RWPE1 (cell line): ENCODE data around the gene WTAP.

ENCODE experiments used
- CTCF ChIA-PET: fragments of 350-600 bp; sonication (Branson Sonifier 250); formaldehyde crosslinking; extraction: SDS; loops from one replicate; lab custom pipeline; 2021; lab: Yijun Ruan, JAX
- POLR2A ChIA-PET: fragments of 400-600 bp; formaldehyde crosslinking; extraction: SDS; loops from one replicate; lab custom pipeline; 2020; ENCODE audit warnings: antibody characterized with exemption; ENCODE audit not compliant: low non-redundant PET; lab: Yijun Ruan, JAX
- DNase-seq: peaks from one replicate; pipeline ENCODE4 v3.0.0; 2012; ENCODE audit warnings: low spot score
- H3K27ac ChIP-seq: fragments of 450-650 bp; 2 replicates; pipeline ENCODE4 v1.5.1; 2017
- CTCF ChIP-seq: fragments of 450-650 bp; conservative IDR thresholded peaks from 2 replicates; pipeline ENCODE4 v1.5.1; 2017; ENCODE audit warnings: low read depth, mild to moderate bottlenecking

The WTAP gene

GRCh38 chr6:159681191-159681880 lies 46.0 kb upstream of the WTAP start:
- CTCF ChIA-PET = interaction anchor here (0.6 to 1.4 kb wide), 2 partner anchors 9 to 409 kb away, joined by 3 read pairs; no protein-coding TSS in a partner anchor
- no peak for DNase-seq
- no peak for TF ChIP-seq CTCF
- POLR2A ChIA-PET = interaction anchor here (0.5 kb wide), 1 partner anchor 62 kb away, joined by 4 read pairs; no protein-coding TSS in a partner anchor
- no peak overlapping the region for H3K27ac ChIP-seq

GRCh38 chr6:159682295-159682694 lies 45.0 kb upstream of the WTAP start:
- no peak overlapping the region for H3K27ac ChIP-seq
- TF ChIP-seq CTCF = no peak
- no peak for DNase-seq
- ChIA-PET CTCF (interaction anchor here (0.6 to 1.4 kb wide), 4 partner anchors 8 to 590 kb away, joined by 3 to 4 read pairs (median 4); no protein-coding TSS in a partner anchor), POLR2A (no interaction called here)

GRCh38 chr6:159682810-159683209 lies 44.5 kb upstream of the WTAP start:
- no peak for DNase-seq
- no peak for TF ChIP-seq CTCF
- no peak overlapping the region for H3K27ac ChIP-seq
- ChIA-PET POLR2A (no interaction called here), CTCF (interaction anchor here (0.6 to 1.4 kb wide), 4 partner anchors 8 to 591 kb away, joined by 3 to 4 read pairs (median 4); no protein-coding TSS in a partner anchor)

- no peak overlapping the region for H3K27ac ChIP-seq
- ChIA-PET POLR2A (no interaction called here), CTCF (no interaction called here)
Observed at GRCh38 chr6:159684013-159684304, 43.3 kb upstream of the WTAP start.

GRCh38 chr6:159686040-159686439 lies 41.3 kb upstream of the WTAP start:
- TF ChIP-seq CTCF = no peak
- no peak for DNase-seq
- POLR2A ChIA-PET = no interaction called here
- no peak overlapping the region for H3K27ac ChIP-seq
- CTCF ChIA-PET = no interaction called here

More at GRCh38 chr6:159684013-159684304, 43.3 kb upstream of the WTAP start:
- DNase-seq = no peak
- no peak for TF ChIP-seq CTCF

GRCh38 chr6:159686703-159687102 lies 40.6 kb upstream of the WTAP start:
- no peak for TF ChIP-seq CTCF
- CTCF ChIA-PET = no interaction called here
- no peak for DNase-seq
- no peak overlapping the region for H3K27ac ChIP-seq
- POLR2A ChIA-PET = no interaction called here
